Measurements from ENCODE around the gene SERGEF. TPM values are rescaled to one million over a fixed set of nuclear protein-coding genes. Genes with fewer than 3 reads are reported as not detected.

Gene SERGEF
- total RNA-seq, 5 donors from 2014 or later (not counting 1 experiment from before 2014, with no cell fraction given): 45.9 to 59.1 (median 55.9) TPM

- H3K4me3 ChIP-seq (ENCODE audit: control insufficient read depth in 1 of 2, extremely low read depth in 1 of 2, low read length in 1 of 2): no peak overlapping the region
- no peaks in the 10 kb centered on the region for H3K4me1 ChIP-seq (ENCODE audit: control insufficient read depth in 1 of 2, extremely low read depth in 1 of 2, insufficient read depth in 2 of 2, low read length in 2 of 2)
- H3K27me3 Mint-ChIP-seq: peaks cover 6 to 9% of the 10 kb centered on the region in 2 donors
- DNase-seq (no peak), ATAC-seq (replicated peaks in 1 of 4) (no peak)
- H3K4me3 Mint-ChIP-seq: no peak overlapping the region
- no peaks in the 10 kb centered on the region for H3K36me3 ChIP-seq (ENCODE audit: control insufficient read depth in 2 of 2, extremely low read depth in 1 of 2, insufficient read depth in 1 of 2, low read length in 1 of 2)
- H3K27me3 ChIP-seq (replicated peaks in 1 of 2; ENCODE audit: control insufficient read depth in 2 of 2, extremely low read depth in 1 of 2, insufficient read depth in 2 of 2, low read length in 1 of 2): peaks cover 0 to 12% of the 10 kb centered on the region in 2 experiments
- H3K9me3 Mint-ChIP-seq: no peaks in the 10 kb centered on the region
- no peaks in the 10 kb centered on the region for H3K9me3 ChIP-seq
- POLR2A ChIA-PET: no interaction called here
- CTCF ChIA-PET: interaction anchor here in 1 of 2 donors (0.7 kb wide), 1 partner anchor 11 kb away, joined by 3 read pairs; no protein-coding TSS in a partner anchor
- whole genome bisulfite sequencing (ENCODE audit: insufficient coverage): 75% methylated on average over 4 of the region's 7 CpGs
- no peak overlapping the region for H3K27ac Mint-ChIP-seq
- no peaks in the 10 kb centered on the region for H3K36me3 Mint-ChIP-seq
- H3K4me1 Mint-ChIP-seq: no peaks in the 10 kb centered on the region
- H3K27ac ChIP-seq (ENCODE audit: low read length): no peak overlapping the region
Observed at GRCh38 chr11:17767301-17767885, 245.5 kb downstream of the SERGEF start.

- H3K9me3 ChIP-seq: no peaks in the 10 kb centered on the region
- POLR2A ChIA-PET: no interaction called here
- Mint-ChIP-seq H3K27ac (no peak overlapping the region), H3K9me3 (no peaks in the 10 kb centered on the region), H3K4me3 (no peak overlapping the region), H3K4me1 (no peaks in the 10 kb centered on the region), H3K27me3 (peaks cover 6 to 9% of the 10 kb centered on the region in 2 donors), H3K36me3 (no peaks in the 10 kb centered on the region)
- H3K4me1 ChIP-seq (ENCODE audit: control insufficient read depth in 1 of 2, extremely low read depth in 1 of 2, insufficient read depth in 2 of 2, low read length in 2 of 2): no peaks in the 10 kb centered on the region
- H3K27ac ChIP-seq (ENCODE audit: low read length): no peak overlapping the region
- no peak overlapping the region for H3K4me3 ChIP-seq (ENCODE audit: control insufficient read depth in 1 of 2, extremely low read depth in 1 of 2, low read length in 1 of 2)
- CTCF ChIA-PET: interaction anchor here in 1 of 2 donors (0.7 kb wide), 1 partner anchor 10 kb away, joined by 3 read pairs; no protein-coding TSS in a partner anchor
- WGBS (ENCODE audit: insufficient coverage): no CpG with 5 or more reads among the region's 5 CpGs
- no peak for ATAC-seq (replicated peaks in 1 of 4)
- H3K27me3 ChIP-seq (replicated peaks in 1 of 2; ENCODE audit: control insufficient read depth in 2 of 2, extremely low read depth in 1 of 2, insufficient read depth in 2 of 2, low read length in 1 of 2): peaks cover 0 to 12% of the 10 kb centered on the region in 2 experiments
- H3K36me3 ChIP-seq (ENCODE audit: control insufficient read depth in 2 of 2, extremely low read depth in 1 of 2, insufficient read depth in 1 of 2, low read length in 1 of 2): no peaks in the 10 kb centered on the region
- DNase-seq: no peak
Observed at GRCh38 chr11:17766590-17766989, 246.3 kb downstream of the SERGEF start.

- H3K4me1 Mint-ChIP-seq: no peaks in the 10 kb centered on the region
- Histone ChIP-seq H3K4me3 (ENCODE audit: control insufficient read depth in 1 of 2, extremely low read depth in 1 of 2, low read length in 1 of 2) (no peak overlapping the region), H3K9me3 (no peaks in the 10 kb centered on the region), H3K4me1 (ENCODE audit: control insufficient read depth in 1 of 2, extremely low read depth in 1 of 2, insufficient read depth in 2 of 2, low read length in 2 of 2) (no peaks in the 10 kb centered on the region), H3K36me3 (ENCODE audit: control insufficient read depth in 2 of 2, extremely low read depth in 1 of 2, insufficient read depth in 1 of 2, low read length in 1 of 2) (no peaks in the 10 kb centered on the region), H3K27ac (ENCODE audit: low read length) (no peak overlapping the region), H3K27me3 (replicated peaks in 1 of 2; ENCODE audit: control insufficient read depth in 2 of 2, extremely low read depth in 1 of 2, insufficient read depth in 2 of 2, low read length in 1 of 2) (peaks cover 0 to 12% of the 10 kb centered on the region in 2 experiments)
- H3K36me3 Mint-ChIP-seq: no peaks in the 10 kb centered on the region
- no peak for ATAC-seq (replicated peaks in 1 of 4)
- H3K9me3 Mint-ChIP-seq: no peaks in the 10 kb centered on the region
- ChIA-PET POLR2A (no interaction called here), CTCF (no interaction called here)
- 92% methylated on average over 8 of the region's 8 CpGs for WGBS (ENCODE audit: insufficient coverage)
- H3K27me3 Mint-ChIP-seq: peaks cover 6 to 9% of the 10 kb centered on the region in 2 donors
- H3K27ac Mint-ChIP-seq: no peak overlapping the region
- DNase-seq: no peak
- H3K4me3 Mint-ChIP-seq: no peak overlapping the region
Observed at GRCh38 chr11:17766073-17766359, 246.8 kb downstream of the SERGEF start.

- Histone ChIP-seq H3K36me3 (ENCODE audit: control insufficient read depth in 2 of 2, extremely low read depth in 1 of 2, insufficient read depth in 1 of 2, low read length in 1 of 2) (no peaks in the 10 kb centered on the region), H3K27me3 (replicated peaks in 1 of 2; ENCODE audit: control insufficient read depth in 2 of 2, extremely low read depth in 1 of 2, insufficient read depth in 2 of 2, low read length in 1 of 2) (peaks cover 0 to 12% of the 10 kb centered on the region in 2 experiments), H3K9me3 (no peaks in the 10 kb centered on the region), H3K27ac (ENCODE audit: low read length) (no peak overlapping the region), H3K4me1 (ENCODE audit: control insufficient read depth in 1 of 2, extremely low read depth in 1 of 2, insufficient read depth in 2 of 2, low read length in 2 of 2) (no peaks in the 10 kb centered on the region), H3K4me3 (ENCODE audit: control insufficient read depth in 1 of 2, extremely low read depth in 1 of 2, low read length in 1 of 2) (no peak overlapping the region)
- ChIA-PET CTCF (no interaction called here), POLR2A (no interaction called here)
- no peak overlapping the region for H3K4me3 Mint-ChIP-seq
- H3K27me3 Mint-ChIP-seq: peaks cover 6 to 9% of the 10 kb centered on the region in 2 donors
- H3K36me3 Mint-ChIP-seq: no peaks in the 10 kb centered on the region
- no peak for ATAC-seq (replicated peaks in 1 of 4)
- H3K9me3 Mint-ChIP-seq: no peaks in the 10 kb centered on the region
- DNase-seq: no peak
- no peak overlapping the region for H3K27ac Mint-ChIP-seq
- H3K4me1 Mint-ChIP-seq: no peaks in the 10 kb centered on the region
- WGBS (ENCODE audit: insufficient coverage): 72% methylated on average over 9 of the region's 13 CpGs
Observed at GRCh38 chr11:17765356-17766072, 247.3 kb downstream of the SERGEF start.

GRCh38 chr11:17764446-17765218 is 248.2 kb downstream of the SERGEF start:
- ATAC-seq (replicated peaks in 1 of 4) (no peak), DNase-seq (no peak)
- H3K4me3 ChIP-seq (ENCODE audit: control insufficient read depth in 1 of 2, extremely low read depth in 1 of 2, low read length in 1 of 2): no peak overlapping the region
- H3K36me3 ChIP-seq (ENCODE audit: control insufficient read depth in 2 of 2, extremely low read depth in 1 of 2, insufficient read depth in 1 of 2, low read length in 1 of 2): no peaks in the 10 kb centered on the region
- H3K27me3 Mint-ChIP-seq: peaks cover 6 to 9% of the 10 kb centered on the region in 2 donors
- WGBS (ENCODE audit: insufficient coverage): 79% methylated on average over 15 of the region's 19 CpGs
- H3K4me3 Mint-ChIP-seq: no peak overlapping the region
- no peak overlapping the region for H3K27ac ChIP-seq (ENCODE audit: low read length)
- CTCF ChIA-PET: no interaction called here
- no peaks in the 10 kb centered on the region for H3K9me3 ChIP-seq
- no peaks in the 10 kb centered on the region for H3K4me1 ChIP-seq (ENCODE audit: control insufficient read depth in 1 of 2, extremely low read depth in 1 of 2, insufficient read depth in 2 of 2, low read length in 2 of 2)
- no peaks in the 10 kb centered on the region for H3K9me3 Mint-ChIP-seq
- H3K36me3 Mint-ChIP-seq: no peaks in the 10 kb centered on the region
- POLR2A ChIA-PET: no interaction called here
- H3K27me3 ChIP-seq (replicated peaks in 1 of 2; ENCODE audit: control insufficient read depth in 2 of 2, extremely low read depth in 1 of 2, insufficient read depth in 2 of 2, low read length in 1 of 2): peaks cover 0 to 12% of the 10 kb centered on the region in 2 experiments
- H3K4me1 Mint-ChIP-seq: no peaks in the 10 kb centered on the region
- no peak overlapping the region for H3K27ac Mint-ChIP-seq

- Histone ChIP-seq H3K27ac (ENCODE audit: low read length) (no peak overlapping the region), H3K9me3 (no peaks in the 10 kb centered on the region), H3K27me3 (replicated peaks in 1 of 2; ENCODE audit: control insufficient read depth in 2 of 2, extremely low read depth in 1 of 2, insufficient read depth in 2 of 2, low read length in 1 of 2) (peaks cover 0 to 12% of the 10 kb centered on the region in 2 experiments), H3K4me3 (ENCODE audit: control insufficient read depth in 1 of 2, extremely low read depth in 1 of 2, low read length in 1 of 2) (no peak overlapping the region), H3K4me1 (ENCODE audit: control insufficient read depth in 1 of 2, extremely low read depth in 1 of 2, insufficient read depth in 2 of 2, low read length in 2 of 2) (no peaks in the 10 kb centered on the region), H3K36me3 (ENCODE audit: control insufficient read depth in 2 of 2, extremely low read depth in 1 of 2, insufficient read depth in 1 of 2, low read length in 1 of 2) (no peaks in the 10 kb centered on the region)
- Mint-ChIP-seq H3K4me3 (no peak overlapping the region), H3K27ac (no peak overlapping the region), H3K4me1 (no peaks in the 10 kb centered on the region), H3K36me3 (no peaks in the 10 kb centered on the region), H3K27me3 (peaks cover 6 to 9% of the 10 kb centered on the region in 2 donors), H3K9me3 (no peaks in the 10 kb centered on the region)
- CTCF ChIA-PET: no interaction called here
- no peak for DNase-seq
- WGBS (ENCODE audit: insufficient coverage): 49% methylated on average over 3 of the region's 3 CpGs
- POLR2A ChIA-PET: no interaction called here
- no peak for ATAC-seq (replicated peaks in 1 of 4)
Observed at GRCh38 chr11:17763703-17764102, 249.1 kb downstream of the SERGEF start.

Measured in T-cell (primary cell).